ENCODE results near the gene METTL24.

GRCh38 chr6:110217266-110217665 is 140.9 kb downstream of the METTL24 start:
- TF ChIP-seq, protein P1, sequence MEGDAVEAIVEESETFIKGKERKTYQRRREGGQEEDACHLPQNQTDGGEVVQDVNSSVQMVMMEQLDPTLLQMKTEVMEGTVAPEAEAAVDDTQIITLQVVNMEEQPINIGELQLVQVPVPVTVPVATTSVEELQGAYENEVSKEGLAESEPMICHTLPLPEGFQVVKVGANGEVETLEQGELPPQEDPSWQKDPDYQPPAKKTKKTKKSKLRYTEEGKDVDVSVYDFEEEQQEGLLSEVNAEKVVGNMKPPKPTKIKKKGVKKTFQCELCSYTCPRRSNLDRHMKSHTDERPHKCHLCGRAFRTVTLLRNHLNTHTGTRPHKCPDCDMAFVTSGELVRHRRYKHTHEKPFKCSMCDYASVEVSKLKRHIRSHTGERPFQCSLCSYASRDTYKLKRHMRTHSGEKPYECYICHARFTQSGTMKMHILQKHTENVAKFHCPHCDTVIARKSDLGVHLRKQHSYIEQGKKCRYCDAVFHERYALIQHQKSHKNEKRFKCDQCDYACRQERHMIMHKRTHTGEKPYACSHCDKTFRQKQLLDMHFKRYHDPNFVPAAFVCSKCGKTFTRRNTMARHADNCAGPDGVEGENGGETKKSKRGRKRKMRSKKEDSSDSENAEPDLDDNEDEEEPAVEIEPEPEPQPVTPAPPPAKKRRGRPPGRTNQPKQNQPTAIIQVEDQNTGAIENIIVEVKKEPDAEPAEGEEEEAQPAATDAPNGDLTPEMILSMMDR (conservative IDR thresholded peaks at IDR 0.05): no peak
- no peak for TF ChIP-seq EZH2 (IDR thresholded peaks at IDR 0.05; ENCODE audit: low read depth)

All from PC-9 (cell line).